HEK293 (cell line): ENCODE data around the gene PLPP7.

Experiments used
- CTCF ChIA-PET: fragments of 350-600 bp; formaldehyde crosslinking; extraction: SDS; loops from one replicate; lab custom pipeline; 2021; ENCODE audit warnings: antibody characterized with exemption; lab: Yijun Ruan, JAX
- POLR2A ChIA-PET: fragments of 300-600 bp; formaldehyde crosslinking; extraction: SDS; loops from one replicate; lab custom pipeline; 2020; ENCODE audit warnings: antibody characterized with exemption, inconsistent platforms; lab: Yijun Ruan, JAX
- H3K27ac ChIP-seq: fragments of 200-500 bp; sonication (Bioruptor generic); 2 replicates; pipeline ENCODE4 v1.5.1; 2014; ENCODE audit warnings: low read depth, low read length, control low read depth, inconsistent platforms; ENCODE audit errors: extremely low read depth
- H3K36me3 ChIP-seq, 2 experiments: fragments of 200-500 bp in 1 of 2; sonication (Bioruptor generic) in 1 of 2; 1 replicate in 1 of 2; 2 replicates in 1 of 2; pipeline ENCODE4 v1.5.1; 2014 to 2017; ENCODE audit warnings: inconsistent platforms in 2 of 2, low read length in 2 of 2; ENCODE audit not compliant: control insufficient read depth in 2 of 2, insufficient read depth in 1 of 2
- H3K4me1 ChIP-seq: fragments of 200-500 bp; sonication (Bioruptor generic); 2 replicates; pipeline ENCODE4 v1.5.1; 2014; ENCODE audit warnings: mild to moderate bottlenecking, low read length, inconsistent platforms; ENCODE audit not compliant: control insufficient read depth, insufficient read depth
- H3K4me3 ChIP-seq: 2 replicates; pipeline ENCODE4 v1.5.1; 2011; ENCODE audit warnings: low read depth, mild to moderate bottlenecking, control low read depth, low read length, moderate library complexity
- H3K9me3 ChIP-seq: fragments of 200-500 bp; sonication (Bioruptor generic); 2 replicates; pipeline ENCODE4 v1.5.1; 2014; ENCODE audit warnings: low read depth, low read length, inconsistent platforms; ENCODE audit not compliant: control insufficient read depth, insufficient read depth
- BCL11A ChIP-seq: fragments of 450-650 bp; formaldehyde crosslinking; IDR thresholded peaks from 2 replicates; pipeline ENCODE4 v1.5.1; 2016; ENCODE audit warnings: low read depth, missing biosample characterization, missing genetic modification characterization
- ELK4 ChIP-seq: IDR thresholded peaks from 2 replicates; pipeline ENCODE4 v1.6.1; 2011; ENCODE audit warnings: mild to moderate bottlenecking, low read depth, low read length, borderline replicate concordance
- GLI2 ChIP-seq: fragments of 450-650 bp; formaldehyde crosslinking; IDR thresholded peaks from 2 replicates; pipeline ENCODE4; 2017; ENCODE audit warnings: missing biosample characterization, missing genetic modification characterization, low read depth, borderline replicate concordance
- GLIS1 ChIP-seq: fragments of 450-650 bp; formaldehyde crosslinking; IDR thresholded peaks from 2 replicates; pipeline ENCODE4 v1.5.1; 2016; ENCODE audit warnings: missing biosample characterization, missing genetic modification characterization
- HOXD13 ChIP-seq: sonication (generic); formaldehyde crosslinking; IDR thresholded peaks from 2 replicates; pipeline ENCODE4 v1.8.0; 2022; ENCODE audit warnings: missing genetic modification reagents, borderline replicate concordance
- SCRT1 ChIP-seq: fragments of 450-650 bp; formaldehyde crosslinking; IDR thresholded peaks from 2 replicates; pipeline ENCODE4 v1.5.1; 2016; ENCODE audit warnings: missing biosample characterization, missing genetic modification characterization, borderline replicate concordance
- SP3 ChIP-seq: fragments of 450-650 bp; formaldehyde crosslinking; IDR thresholded peaks from 2 replicates; pipeline ENCODE4 v1.5.1; 2016; ENCODE audit warnings: missing biosample characterization, missing genetic modification characterization
- ZBTB20 ChIP-seq: fragments of 450-650 bp; formaldehyde crosslinking; IDR thresholded peaks from 2 replicates; pipeline ENCODE4 v1.5.1; 2016; ENCODE audit warnings: missing biosample characterization, missing genetic modification characterization
- ZBTB44 ChIP-seq: fragments of 450-650 bp; IDR thresholded peaks from 2 replicates; pipeline ENCODE4 v1.5.1; 2018; ENCODE audit warnings: missing biosample characterization, mild to moderate bottlenecking, missing genetic modification characterization
- ZFP69B ChIP-seq: fragments of 450-650 bp; formaldehyde crosslinking; IDR thresholded peaks from 2 replicates; pipeline ENCODE4 v1.5.1; 2016; ENCODE audit warnings: missing biosample characterization, missing genetic modification characterization
- ZIC2 ChIP-seq: fragments of 450-650 bp; formaldehyde crosslinking; IDR thresholded peaks from 2 replicates; pipeline ENCODE4 v1.5.1; 2016; ENCODE audit warnings: missing biosample characterization, missing genetic modification characterization
- ZNF138 ChIP-seq: fragments of 450-650 bp; formaldehyde crosslinking; IDR thresholded peaks from 2 replicates; pipeline ENCODE4 v1.5.1; 2016; ENCODE audit warnings: missing biosample characterization, missing genetic modification characterization, borderline replicate concordance
- ZNF148 ChIP-seq: fragments of 450-650 bp; formaldehyde crosslinking; IDR thresholded peaks from 2 replicates; pipeline ENCODE4 v1.5.0; 2017; ENCODE audit warnings: missing biosample characterization, missing genetic modification characterization, borderline replicate concordance
- ZNF18 ChIP-seq: fragments of 450-650 bp; formaldehyde crosslinking; IDR thresholded peaks from 2 replicates; pipeline ENCODE4 v1.5.1; 2016; ENCODE audit warnings: missing biosample characterization, missing genetic modification characterization
- ZNF221 ChIP-seq: fragments of 450-650 bp; formaldehyde crosslinking; IDR thresholded peaks from 2 replicates; pipeline ENCODE4 v1.5.1; 2017; ENCODE audit warnings: missing biosample characterization, missing genetic modification characterization, borderline replicate concordance
- ZNF335 ChIP-seq: fragments of 450-650 bp; formaldehyde crosslinking; conservative IDR thresholded peaks from 2 replicates; pipeline ENCODE4 v1.5.1; 2016; ENCODE audit warnings: missing biosample characterization, missing genetic modification characterization
- ZNF37A ChIP-seq: fragments of 450-650 bp; IDR thresholded peaks from 2 replicates; pipeline ENCODE4 v1.5.1; 2018; ENCODE audit warnings: missing biosample characterization, missing genetic modification characterization
- ZNF398 ChIP-seq: fragments of 450-650 bp; formaldehyde crosslinking; IDR thresholded peaks from 2 replicates; pipeline ENCODE4 v1.5.1; 2017; ENCODE audit warnings: missing biosample characterization, missing genetic modification characterization
- ZNF521 ChIP-seq: fragments of 450-650 bp; formaldehyde crosslinking; IDR thresholded peaks from 2 replicates; pipeline ENCODE4 v1.5.1; 2017; ENCODE audit warnings: missing biosample characterization, mild to moderate bottlenecking, missing genetic modification characterization
- ZNF529 ChIP-seq: fragments of 450-650 bp; formaldehyde crosslinking; IDR thresholded peaks from 2 replicates; pipeline ENCODE4 v1.5.1; 2017; ENCODE audit warnings: missing genetic modification characterization, missing biosample characterization; ENCODE audit not compliant: insufficient replicate concordance
- ZNF555 ChIP-seq: fragments of 450-650 bp; formaldehyde crosslinking; conservative IDR thresholded peaks from 2 replicates; pipeline ENCODE4 v1.5.1; 2017; ENCODE audit warnings: missing biosample characterization, mild to moderate bottlenecking, missing genetic modification characterization, inconsistent platforms
- ZNF571 ChIP-seq: fragments of 450-650 bp; formaldehyde crosslinking; IDR thresholded peaks from 2 replicates; pipeline ENCODE4 v1.5.0; 2017; ENCODE audit warnings: missing biosample characterization, missing genetic modification characterization
- ZNF830 ChIP-seq: fragments of 450-650 bp; IDR thresholded peaks from 2 replicates; pipeline ENCODE4 v1.5.0; 2018; ENCODE audit warnings: missing biosample characterization, missing genetic modification characterization, low read depth, mild to moderate bottlenecking, moderate library complexity

Gene PLPP7

GRCh38 chr9:131319486-131319885 is 30.0 kb downstream of the PLPP7 start (continued):
- no peak for TF ChIP-seq ZBTB44
- TF ChIP-seq ZNF521 (tag by site-specific recombination), result no peak

- ChIA-PET POLR2A (no interaction called here), CTCF (interaction anchor here (1.4 to 1.8 kb wide), 2 partner anchors 16 to 22 kb away, joined by 4 to 7 read pairs; no protein-coding TSS in a partner anchor)
- no peak overlapping the region for H3K27ac ChIP-seq
- TF ChIP-seq ZNF18 (tag by site-specific recombination) (no peak), ZNF37A (tag by site-specific recombination) (no peak), ZNF138 (tag by site-specific recombination) (no peak), ZIC2 (tag by site-specific recombination) (peak; percentile 33; the same call in 1 of the 2 replicates), HOXD13 (CRISPR knock-in tag) (no peak), GLIS1 (no peak), BCL11A (tag by site-specific recombination) (no peak), ELK4 (no peak), SP3 (tag by site-specific recombination) (no peak), ZNF398 (tag by site-specific recombination) (no peak), ZBTB20 (tag by site-specific recombination) (peak; percentile 67), ZNF529 (no peak), ZFP69B (no peak), ZNF830 (tag by site-specific recombination) (no peak), ZNF555 (no peak), ZNF335 (tag by site-specific recombination) (no peak)
- H3K9me3 ChIP-seq, result no peaks in the 10 kb centered on the region
- no peak overlapping the region for H3K4me3 ChIP-seq
- no peaks in the 10 kb centered on the region for H3K36me3 ChIP-seq
- no peaks in the 10 kb centered on the region for H3K4me1 ChIP-seq
Measured at GRCh38 chr9:131320031-131320685, 30.6 kb downstream of the PLPP7 start.

- Histone ChIP-seq H3K27ac (no peak overlapping the region), H3K4me3 (no peak overlapping the region), H3K9me3 (no peaks in the 10 kb centered on the region), H3K4me1 (no peaks in the 10 kb centered on the region), H3K36me3 (no peaks in the 10 kb centered on the region)
- POLR2A ChIA-PET, result no interaction called here
- CTCF ChIA-PET, result interaction anchor here (1.1 to 2.2 kb wide), 3 partner anchors 10 to 277 kb away, joined by 3 to 9 read pairs (median 5); no protein-coding TSS in a partner anchor
- no peak for TF ChIP-seq ZNF555
- TF ChIP-seq ZNF148 (tag by site-specific recombination), result no peak
- TF ChIP-seq SCRT1, result no peak
- no peak for TF ChIP-seq GLI2 (tag by site-specific recombination)
- no peak for TF ChIP-seq ELK4
- no peak for TF ChIP-seq ZNF221
- TF ChIP-seq ZNF571 (tag by site-specific recombination), result no peak
Measured at GRCh38 chr9:131323629-131324028, 34.1 kb downstream of the PLPP7 start.
